ENCODE data around the gene PNKP.

GRCh38 chr19:49875857-49876421 is 8.6 kb upstream of the PNKP start:
- TF ChIP-seq FOXA1 (IDR thresholded peaks at IDR 0.05) (no peak), LEF1 (IDR thresholded peaks at IDR 0.05; ENCODE audit: borderline replicate concordance) (no peak), SUZ12 (IDR thresholded peaks at IDR 0.05) (no peak), PKNOX1 (IDR thresholded peaks at IDR 0.05) (no peak), BHLHE40 (IDR thresholded peaks at IDR 0.05; ENCODE audit: borderline replicate concordance) (no peak), NFRKB (IDR thresholded peaks at IDR 0.05) (no peak)

Data from HEK293T (cell line).